Stimulated activated CD4-positive, alpha-beta T cell treated with anti-CD3 and anti-CD28 coated beads, Interleukin-1b, Interleukin-23, amount 100 ng/mL, for 48 hours (primary cell): ENCODE measurements around the gene EXOC2.
A peak's percentile ranks its signal among the peaks of the same experiment; 100 is the strongest.
"Not testable (repeated sequence)": the region's sequence is repeated elsewhere in the genome, so short reads cannot be mapped to it uniquely, and the experiment has no call there.

Experiments
- DNase-seq: peaks from one replicate; pipeline ENCODE4 v3.0.0-alpha.2; 2020

The EXOC2 gene

GRCh38 chr6:570825-571224, 122.1 kb downstream of the EXOC2 start:
- no peak for DNase-seq

DNA sequence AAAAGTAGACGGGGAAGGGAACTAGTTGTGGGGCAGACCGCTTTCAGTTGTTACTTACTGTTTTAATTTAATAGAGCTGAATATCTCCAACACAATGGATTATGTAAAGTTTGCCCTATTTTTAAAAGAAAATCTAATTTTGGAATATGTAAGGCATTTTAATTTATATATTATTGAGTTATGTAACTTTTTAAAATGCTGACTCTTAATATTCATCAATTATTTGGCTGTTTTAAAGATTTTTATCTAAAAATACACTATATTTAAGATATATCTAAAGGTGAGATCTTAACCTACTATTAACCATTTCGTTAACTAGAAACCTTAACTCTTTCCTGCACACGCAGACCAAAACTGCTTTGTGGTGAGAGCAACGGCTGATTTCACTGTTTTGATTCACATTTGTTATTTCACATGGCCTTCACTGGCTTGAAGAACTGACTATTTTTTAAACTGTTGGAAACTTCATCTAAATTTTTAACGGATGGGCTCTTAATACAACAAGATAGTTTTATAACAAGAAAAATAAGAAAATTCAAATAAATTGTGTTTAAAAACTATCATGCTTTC, 123.9 kb downstream of the EXOC2 start:
- no peak for DNase-seq

DNA sequence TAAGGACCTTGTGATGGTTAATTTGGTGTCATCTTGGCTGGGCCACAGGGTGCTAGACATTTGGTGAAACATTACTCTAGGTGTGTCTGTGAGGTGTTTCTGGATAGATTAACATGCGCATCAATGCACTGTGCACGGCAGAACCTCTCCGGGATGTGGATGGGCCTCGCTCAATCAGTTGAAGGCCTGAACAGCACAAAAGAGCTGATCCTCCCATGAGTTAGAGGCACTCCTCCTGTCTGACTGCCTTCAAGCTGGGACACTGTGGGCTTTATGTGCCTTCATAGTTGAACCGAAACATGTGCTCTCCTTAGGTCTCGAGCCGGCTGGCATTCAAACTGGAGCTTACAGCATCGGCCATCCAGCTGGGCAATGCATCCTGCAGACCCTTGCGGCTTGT, 124.9 kb downstream of the EXOC2 start:
- DNase-seq, result no peak

DNA sequence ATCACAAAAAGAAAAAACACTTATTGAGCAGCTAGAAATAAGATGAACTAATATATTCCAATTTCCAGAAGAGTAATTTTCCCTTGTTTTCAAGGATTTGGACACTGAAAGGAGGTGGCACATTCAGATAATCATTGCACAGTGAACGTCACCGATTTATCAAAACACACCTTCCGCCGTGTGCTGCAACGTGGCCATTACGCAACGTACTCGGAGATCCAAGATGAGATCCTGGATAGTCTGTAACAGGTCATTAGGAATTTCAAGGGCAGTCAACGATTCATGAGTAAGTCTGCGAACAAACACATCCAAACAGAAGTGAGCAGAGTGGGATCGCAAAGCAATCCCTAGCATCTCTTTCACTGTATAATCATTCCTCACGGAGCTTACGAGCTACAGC, 129.1 kb downstream of the EXOC2 start:
- no peak for DNase-seq

DNA sequence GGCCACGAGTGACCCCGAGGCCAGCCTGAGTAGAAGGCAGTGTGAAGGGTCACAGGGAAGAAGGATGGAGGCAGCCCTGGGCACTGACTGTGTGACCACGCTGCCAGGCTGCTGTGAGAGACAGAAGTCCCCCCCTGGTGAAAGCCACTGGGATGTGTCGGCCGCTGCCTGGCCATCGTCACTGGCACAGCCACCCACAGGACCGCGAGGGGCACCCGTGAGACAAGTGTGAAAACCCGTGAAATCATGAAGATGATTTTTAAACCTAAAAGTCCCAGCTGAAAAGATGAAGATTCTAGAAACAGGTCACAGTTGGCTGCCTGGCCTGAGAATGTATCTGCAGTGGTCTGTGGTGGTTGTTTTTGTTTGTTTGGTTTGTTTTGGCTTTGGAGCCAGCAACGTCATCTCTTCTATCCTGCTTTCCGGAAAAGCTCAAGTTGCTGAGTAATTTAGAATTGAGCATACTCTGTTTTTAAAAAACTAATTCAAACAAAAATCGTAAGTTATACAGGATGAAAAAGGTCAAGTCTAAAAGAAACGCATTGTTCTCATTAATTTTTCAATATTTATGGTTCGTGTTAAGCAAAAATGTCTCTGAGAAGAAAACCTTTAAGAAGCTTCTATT, 130.8 kb downstream of the EXOC2 start:
- DNase-seq, result no peak

DNA sequence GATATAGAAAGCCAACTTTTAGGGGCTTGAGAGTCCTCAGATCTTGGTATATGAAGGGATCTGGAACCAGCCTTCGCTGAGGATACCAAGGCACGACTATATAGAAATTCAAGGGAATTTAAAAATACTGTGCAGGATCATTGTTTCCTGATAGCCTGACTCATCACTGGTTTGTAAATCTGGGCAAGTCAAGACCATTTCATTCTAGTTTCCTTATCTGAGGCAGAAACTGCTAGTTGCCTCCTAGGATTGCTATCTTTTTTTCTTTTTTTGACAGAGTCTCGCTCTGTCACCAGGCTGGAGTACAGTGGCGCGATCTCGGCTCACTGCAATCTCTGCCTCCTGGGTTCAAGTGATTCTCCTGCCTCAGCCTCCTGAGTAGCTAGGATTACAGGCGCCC, 131.6 kb downstream of the EXOC2 start:
- DNase-seq, result not testable (repeated sequence)

DNA sequence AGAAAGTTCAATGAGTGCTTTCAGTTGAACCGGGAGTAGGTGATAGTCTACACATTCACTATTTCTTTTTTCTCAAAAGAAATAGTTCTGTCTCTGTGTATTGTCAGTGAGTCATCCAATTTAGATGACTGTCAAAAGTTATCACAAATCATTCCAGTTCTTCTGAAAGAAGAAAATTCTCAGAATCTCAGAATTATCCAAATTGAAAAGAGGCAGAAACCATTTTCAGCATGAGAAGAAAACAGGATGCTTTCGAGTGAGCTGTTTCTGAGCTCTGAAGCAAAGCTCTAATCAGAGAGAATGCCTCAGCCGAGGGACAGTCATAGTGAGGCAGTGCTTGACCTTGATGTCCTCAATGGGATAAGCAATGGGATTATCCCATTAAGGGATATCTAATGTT, 134.0 kb downstream of the EXOC2 start:
- peak; percentile 27 for DNase-seq

GRCh38 chr6:558089-558488, 134.8 kb downstream of the EXOC2 start:
- DNase-seq, result no peak

DNA sequence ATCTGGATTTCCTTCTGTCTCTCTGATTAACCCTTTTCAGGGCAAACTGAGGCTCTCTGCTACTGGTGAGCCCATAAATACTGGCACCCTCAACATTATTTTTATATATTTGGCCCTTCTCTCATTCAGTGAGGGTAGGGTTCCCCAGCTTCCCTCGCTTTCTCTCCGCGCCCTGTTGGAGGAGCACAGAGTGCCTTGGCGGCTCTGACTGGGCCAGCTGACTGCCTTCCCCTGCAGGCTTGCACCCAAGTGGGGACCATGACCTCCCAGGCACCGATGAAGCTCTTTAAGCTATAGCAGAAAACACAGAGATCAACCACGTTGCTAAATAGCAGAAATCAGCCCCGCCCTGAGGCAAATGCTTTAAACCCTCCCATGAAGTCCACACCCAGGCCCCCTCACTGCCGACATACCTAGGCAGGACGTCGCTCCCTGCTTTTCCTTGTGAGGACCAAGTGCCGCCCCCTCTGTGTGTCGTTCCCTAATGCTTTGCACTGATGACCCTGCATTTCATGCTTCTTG, 141.0 kb downstream of the EXOC2 start:
- no peak for DNase-seq

DNA sequence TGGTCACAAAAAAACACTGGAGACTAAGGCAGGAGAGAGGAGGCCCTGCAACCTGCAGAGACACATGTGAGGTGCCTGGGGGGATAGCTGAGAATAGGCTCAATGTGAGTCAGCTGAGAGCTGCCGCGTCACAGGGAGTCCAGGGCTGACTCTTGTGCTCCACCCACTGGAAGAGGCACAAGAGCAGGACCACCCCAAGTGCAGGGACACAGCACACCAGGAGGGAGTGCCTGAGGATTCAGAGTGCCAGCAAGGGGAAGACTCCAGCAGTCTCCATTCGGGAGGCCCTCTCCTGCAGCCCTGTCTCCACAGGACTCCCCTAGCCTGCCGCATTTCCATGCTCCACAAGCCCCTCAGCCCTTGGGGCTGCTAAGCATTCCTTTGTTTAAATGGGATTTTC, 141.5 kb downstream of the EXOC2 start:
- DNase-seq, result peak; percentile 58

- DNase-seq, result peak; percentile 35
Observed at GRCh38 chr6:549906-550305, 143.0 kb downstream of the EXOC2 start.

- DNase-seq, result peak; percentile 63
Observed at GRCh38 chr6:548517-548916, 144.4 kb downstream of the EXOC2 start.

DNA sequence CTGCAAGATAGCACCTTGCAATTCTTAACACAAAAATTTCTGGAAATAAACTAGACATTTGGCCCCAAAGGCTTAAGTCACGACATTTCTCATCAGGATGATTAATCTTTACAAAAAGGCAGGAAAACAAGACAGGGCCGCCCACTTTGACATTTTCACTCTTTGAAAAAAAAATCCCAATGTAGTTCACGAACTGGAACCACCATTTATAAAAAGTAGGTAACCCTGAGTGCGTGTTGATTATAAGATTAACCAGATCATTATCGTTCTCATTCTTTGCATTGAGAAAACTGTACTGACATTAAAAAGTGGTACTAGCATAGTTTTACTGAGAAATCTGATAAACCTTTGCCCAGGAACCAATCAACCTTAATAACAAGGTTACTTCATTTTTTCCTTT, 144.8 kb downstream of the EXOC2 start:
- DNase-seq, result no peak

- DNase-seq, result no peak
Observed at GRCh38 chr6:540490-540889, 152.4 kb downstream of the EXOC2 start.

GRCh38 chr6:537114-537513, 155.8 kb downstream of the EXOC2 start:
- no peak for DNase-seq

GRCh38 chr6:530425-530824, 162.5 kb downstream of the EXOC2 start:
- no peak for DNase-seq

GRCh38 chr6:528989-529388, 163.9 kb downstream of the EXOC2 start:
- no peak for DNase-seq

GRCh38 chr6:527989-528673, 164.8 kb downstream of the EXOC2 start:
- DNase-seq, result no peak

GRCh38 chr6:524803-525202, 168.1 kb downstream of the EXOC2 start:
- peak; percentile 32 for DNase-seq

DNA sequence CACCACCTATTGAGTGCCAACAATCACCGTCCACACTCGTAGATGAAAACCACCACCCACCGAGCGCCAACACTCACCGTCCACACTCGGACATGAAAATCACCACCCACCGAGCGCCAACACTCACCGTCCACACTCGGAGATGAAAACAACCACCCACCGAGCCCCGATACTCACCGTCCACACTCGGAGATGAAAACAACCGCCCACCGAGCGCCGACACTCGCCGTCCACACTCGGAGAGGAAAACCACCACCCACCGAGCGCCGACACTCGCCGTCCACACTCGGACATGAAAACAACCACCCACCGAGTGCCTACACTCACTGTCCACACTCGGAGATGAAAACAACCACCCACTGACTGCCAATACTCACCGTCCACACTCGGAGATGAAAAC, 172.1 kb downstream of the EXOC2 start:
- DNase-seq, result no peak

GRCh38 chr6:518218-518617, 174.7 kb downstream of the EXOC2 start:
- no peak for DNase-seq

GRCh38 chr6:516213-516612, 176.7 kb downstream of the EXOC2 start:
- no peak for DNase-seq

DNA sequence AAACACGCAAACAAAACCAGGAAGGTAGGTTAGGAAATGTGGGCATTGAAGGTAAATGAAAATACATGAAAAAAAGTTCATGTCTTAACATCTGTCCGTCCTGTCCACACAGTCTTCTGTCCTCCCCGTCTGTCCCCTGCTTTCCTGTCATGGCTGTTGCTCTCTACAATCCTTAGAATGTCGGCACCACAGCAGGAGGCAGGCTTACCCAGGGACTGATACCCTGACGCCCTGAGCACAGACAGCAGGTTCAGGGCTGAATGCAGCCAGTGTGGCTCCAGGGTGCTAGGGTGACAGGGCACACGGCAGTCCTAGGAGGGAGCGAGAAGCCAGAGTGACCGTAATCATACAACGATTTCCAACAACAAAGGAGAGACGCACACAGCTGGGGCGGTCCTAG, 177.7 kb downstream of the EXOC2 start:
- no peak for DNase-seq

- DNase-seq, result peak; percentile 41
Observed at GRCh38 chr6:514396-514978, 178.5 kb downstream of the EXOC2 start.
